NOMO-1 treated with dmso at 0.1 percent for 144 hours (cell line): ENCODE data around the gene INTS15.

ENCODE experiments used
- DNase-seq: peaks from one replicate; lab custom pipeline; 2025; ENCODE audit not compliant: unreplicated experiment; lab: John Stamatoyannopoulos, UW

INTS15 gene

GRCh38 chr7:6642239-6642839 lies 52.5 kb downstream of the INTS15 start:
- DNase-seq = no peak

DNA sequence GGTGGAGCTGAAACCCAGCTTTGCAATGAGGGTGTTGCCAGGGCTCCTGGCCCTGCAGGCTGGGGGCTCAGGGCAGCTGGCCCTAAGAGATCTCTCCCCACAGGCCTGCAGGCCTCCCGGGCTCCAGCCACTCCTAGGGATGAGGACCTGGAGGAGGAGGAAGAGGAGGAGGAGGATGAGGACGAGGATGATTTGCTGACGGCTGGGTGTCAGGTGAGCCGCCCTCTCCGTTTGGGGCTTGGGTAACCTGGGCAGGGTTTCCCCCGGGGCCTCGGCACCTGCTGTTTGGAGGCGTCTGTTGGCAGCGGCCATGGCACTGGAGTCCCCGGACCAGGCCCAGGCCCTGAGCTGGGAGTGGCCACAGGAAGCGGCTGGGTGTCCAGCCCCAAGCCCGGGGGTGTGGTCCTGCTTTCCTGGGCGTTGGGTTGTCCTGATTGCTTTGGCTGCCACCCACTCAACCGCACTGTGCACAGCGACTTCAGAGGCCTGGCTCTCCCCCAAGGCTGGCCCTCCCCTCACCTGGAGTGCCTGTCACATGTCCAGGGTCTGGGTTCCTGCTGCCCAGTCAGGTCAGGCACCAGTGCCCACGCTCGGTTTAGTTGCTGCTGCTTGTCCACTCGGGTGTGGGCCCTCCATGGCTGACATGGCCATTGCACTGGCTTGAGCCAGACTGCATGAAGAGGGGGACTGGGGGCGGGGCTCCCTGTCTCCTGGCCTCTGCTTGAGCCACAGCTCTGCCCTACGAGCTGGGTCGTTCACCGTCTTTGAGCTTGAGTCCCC lies 53.2 kb downstream of the INTS15 start:
- DNase-seq = no peak

DNA sequence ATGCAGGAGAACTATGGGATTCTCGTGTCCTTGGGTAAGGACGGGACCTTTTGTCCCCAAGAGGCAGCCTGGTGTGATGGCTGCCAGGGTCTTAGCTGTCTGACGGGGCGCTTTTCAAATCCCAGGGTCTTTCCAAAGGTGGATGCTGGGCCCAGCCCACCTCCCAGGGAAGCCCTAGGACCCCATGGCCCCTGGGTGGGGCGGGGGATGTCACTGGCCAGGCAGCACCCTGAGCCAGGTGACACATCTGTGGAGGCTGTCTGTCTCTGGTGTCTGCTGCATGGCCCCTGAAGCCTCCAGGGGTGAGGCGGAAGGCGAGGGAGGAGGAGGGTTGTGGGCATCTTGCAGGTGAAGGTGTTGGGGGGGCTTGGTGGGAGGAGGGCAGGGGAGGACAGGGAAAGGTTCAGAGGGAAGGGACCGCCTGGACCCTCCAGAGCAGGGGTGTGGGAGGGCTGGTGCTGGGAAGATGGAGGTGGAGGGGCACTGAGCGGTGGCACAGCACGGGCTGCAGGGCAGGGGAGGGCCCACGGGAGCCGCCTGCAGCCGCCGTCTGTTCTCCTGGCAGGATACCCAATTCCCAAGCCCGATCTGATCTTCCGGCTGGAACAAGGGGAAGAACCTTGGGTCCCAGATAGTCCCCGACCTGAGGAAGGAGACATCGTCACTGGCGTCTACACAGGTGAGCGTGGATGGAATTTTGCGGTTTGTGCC lies 54.2 kb downstream of the INTS15 start:
- no peak for DNase-seq

DNA sequence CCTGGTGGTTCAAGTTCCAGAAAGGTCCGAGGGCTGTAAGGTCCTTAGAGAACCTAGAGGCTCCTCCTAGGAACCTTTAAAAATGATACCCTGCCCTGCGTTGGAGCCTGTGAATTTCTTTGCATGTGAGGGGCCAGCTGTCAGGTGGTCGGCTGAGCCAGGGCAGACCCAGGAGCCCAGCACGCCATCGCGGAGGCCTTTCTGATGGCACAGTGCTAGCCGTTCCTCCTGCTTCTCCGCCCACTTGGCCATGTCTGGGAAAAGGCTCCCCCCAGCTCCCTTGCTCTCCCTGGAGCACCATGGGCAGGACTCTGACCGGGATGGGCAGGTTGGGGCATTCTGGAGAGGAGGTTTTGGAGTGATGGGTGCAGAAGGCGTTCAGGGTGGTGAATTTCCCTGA lies 54.9 kb downstream of the INTS15 start:
- no peak for DNase-seq

DNA sequence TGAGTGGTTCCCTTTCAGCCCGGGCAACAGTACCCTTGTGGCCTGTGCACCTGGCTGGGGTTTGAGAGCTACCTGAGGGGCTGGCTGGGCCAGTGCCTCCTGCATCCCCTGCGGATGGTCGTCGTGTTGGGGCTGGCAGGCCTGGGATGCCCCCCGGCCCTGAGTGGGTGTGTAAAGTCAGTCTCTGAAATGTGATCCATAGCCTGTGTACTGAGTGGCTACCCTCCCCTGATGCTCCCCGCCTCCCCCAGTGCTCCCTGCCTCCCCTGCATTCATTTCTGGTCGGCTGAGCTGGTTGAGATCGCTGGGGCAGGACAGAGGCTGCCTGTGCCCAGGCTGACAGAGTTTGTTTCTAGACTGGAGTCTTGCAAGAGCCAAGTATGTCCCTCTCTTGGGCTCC lies 56.6 kb downstream of the INTS15 start:
- no peak for DNase-seq

DNA sequence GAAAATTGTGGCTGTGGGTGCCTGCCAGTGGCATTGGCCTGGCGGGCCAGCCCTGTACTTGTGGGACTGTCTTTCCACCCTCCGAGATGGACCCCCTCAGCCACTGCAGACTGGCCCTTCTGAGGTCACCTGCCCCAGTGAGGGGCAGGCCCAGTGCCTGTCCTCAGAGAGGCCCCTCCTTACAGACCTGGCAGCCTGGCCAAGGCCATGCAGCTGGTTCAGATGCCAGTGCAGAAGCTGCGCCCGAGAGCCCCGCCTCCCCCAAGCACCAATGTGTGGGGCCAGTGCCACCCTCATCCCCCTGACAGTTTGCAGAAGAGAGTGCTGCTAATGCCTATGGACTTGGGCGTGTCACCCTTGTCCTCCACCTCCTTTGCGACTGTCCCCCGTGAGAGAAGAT lies 57.3 kb downstream of the INTS15 start:
- DNase-seq = no peak

- DNase-seq = no peak
These were observed 57.7 kb downstream of the INTS15 start for GRCh38 chr7:6647541-6647940.

DNA sequence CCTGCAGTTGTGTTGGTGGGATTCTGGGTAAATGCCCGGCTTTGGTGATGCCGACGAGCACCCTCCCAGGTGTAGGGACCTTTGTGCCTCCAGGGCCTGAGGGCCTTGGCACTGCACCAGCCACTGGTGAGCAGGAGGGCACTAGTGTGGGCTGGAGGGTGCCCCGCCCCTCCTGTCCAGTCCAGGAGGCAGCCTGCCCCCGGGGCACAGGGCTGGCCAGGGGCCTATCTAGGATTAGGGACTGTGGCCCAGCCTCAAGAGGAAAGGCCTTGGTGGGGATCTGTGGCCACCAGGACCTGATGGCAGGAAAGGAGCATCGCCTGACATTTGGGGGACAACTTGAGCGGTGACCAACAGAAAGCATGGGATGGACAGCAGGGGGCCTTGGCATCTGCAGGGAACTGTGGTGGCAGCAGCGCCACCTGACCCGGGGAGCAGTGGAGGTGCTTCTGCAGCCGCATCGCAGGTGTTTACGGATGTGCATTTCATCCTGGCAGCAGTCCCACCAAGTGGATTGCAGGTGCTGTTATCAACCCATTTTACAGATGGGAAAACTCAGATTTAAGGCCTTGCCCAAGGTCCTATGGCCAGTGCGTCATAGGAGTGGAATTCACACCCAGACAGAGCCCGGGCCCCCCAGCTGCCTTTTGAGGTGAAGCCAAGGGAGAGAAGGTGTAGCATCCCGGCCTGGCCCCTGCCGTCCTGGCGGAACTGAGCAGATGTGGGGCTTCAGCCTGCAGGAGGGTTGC lies 58.4 kb downstream of the INTS15 start:
- DNase-seq = no peak

DNA sequence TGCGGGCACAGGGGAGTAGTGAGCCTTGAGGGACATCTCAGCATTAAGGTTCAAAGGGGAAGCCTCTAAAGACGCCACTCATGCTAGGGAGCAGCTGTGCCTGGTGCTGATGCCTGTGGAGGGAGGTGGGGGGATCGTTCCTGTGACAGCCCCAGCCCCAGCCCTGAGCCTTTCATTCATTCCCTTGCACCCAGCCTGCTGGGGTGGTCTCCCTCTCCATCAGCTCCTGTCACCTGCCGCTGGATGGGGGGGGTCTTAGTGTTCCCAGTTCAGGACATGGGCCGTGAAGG lies 58.9 kb downstream of the INTS15 start:
- no peak for DNase-seq

DNA sequence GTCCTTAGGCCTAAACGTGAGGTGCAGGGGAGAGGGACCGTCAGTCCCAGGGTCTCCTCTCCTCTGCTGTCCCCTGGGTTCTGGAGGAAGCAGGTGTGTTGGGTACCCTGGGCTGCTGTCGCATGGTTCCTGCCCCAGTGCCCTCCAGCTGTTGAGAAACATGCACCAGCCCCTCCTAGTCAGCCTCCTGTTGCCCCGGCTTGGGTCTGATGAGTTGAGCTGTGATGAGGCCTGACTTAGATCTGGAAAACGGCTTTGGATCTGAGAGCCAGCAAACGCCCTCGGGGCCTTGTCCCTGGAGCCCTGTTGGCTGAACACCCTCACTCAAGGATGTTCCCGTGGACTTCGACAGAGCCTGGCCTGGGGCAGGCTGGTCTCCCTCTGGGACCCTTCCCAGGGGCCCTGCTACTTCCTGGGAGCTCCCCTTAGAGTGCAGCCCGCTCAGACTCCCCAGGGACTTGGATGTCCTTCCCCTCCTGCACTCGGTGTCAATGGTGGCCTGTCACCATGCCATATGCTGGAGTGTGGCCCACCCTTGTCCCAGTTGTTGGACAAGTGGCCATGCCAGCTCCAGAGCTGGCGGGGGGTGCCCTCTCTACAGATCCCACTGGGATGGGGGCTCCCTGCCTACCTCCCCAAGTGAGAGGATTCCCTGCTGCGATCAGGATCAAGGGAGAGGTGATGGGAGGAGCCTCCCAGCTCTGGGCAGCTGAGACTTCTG lies 59.6 kb downstream of the INTS15 start:
- DNase-seq = no peak

DNA sequence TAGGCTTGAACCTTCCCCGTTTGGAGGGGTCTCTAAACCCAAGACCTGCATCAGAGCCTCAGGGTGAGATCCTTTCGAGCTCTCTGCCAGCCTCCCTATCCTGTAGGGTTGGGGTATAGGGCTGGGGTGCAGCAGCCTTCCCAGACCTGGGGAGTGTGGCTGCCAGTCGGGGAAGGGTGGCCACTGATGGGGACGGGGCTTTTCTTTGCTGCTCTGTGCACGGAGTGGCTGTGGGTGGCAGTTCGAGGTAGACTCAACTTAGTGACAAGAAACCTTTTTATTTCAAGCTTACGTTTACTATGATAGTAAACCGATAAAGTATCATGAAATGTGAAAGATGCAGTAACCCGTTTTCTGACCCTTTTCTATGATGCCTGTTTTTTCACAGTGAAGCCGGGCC lies 60.3 kb downstream of the INTS15 start:
- no peak for DNase-seq

GRCh38 chr7:6650521-6651011 lies 60.7 kb downstream of the INTS15 start:
- DNase-seq = no peak

DNA sequence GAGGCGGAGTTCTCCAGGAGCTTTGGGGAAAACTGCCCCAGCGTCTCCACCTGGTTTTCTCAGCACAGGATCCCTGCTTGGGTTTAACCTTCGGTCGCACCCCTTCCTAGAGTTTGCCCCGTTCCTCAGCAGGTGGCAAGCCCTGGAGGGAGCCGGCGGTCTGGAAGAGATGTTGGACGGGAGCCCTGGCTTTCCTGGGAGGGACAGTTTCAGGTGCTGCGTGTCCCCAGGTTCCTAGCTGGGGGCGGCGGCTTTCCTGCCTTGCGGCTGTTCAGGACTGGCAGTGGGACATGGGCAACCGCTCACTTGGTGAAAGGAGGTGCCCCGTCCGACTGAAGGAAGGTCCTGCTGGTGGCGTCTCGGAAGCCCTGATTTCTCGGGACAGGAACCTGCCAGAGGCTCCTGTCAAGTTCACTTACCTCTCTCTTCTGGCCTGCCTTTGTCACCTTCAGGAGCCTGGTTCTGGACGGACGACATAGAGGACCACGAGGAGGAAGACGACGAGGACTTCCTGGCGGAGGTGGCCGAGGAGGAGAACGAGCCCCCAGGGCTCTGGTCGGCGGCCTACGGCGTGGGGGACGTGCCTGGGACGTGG lies 62.1 kb downstream of the INTS15 start:
- DNase-seq = no peak

DNA sequence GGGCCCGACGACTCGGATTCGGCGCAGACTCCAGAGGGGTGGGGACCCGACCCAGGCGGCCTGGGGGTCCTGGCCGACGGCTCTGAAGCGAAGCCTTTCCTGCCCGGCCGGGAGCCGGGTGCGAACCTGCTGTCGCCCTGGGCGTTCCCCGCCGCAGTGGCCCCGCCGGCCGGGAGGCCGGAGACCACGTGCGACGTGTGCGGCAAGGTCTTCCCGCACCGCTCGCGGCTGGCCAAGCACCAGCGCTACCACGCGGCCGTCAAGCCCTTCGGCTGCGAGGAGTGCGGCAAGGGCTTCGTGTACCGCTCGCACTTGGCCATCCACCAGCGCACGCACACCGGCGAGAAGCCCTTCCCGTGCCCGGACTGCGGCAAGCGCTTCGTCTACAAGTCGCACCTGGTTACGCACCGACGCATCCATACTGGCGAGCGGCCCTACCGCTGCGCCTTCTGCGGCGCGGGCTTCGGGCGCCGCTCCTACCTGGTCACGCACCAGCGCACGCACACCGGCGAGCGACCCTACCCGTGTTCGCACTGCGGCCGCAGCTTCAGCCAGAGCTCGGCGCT lies 62.7 kb downstream of the INTS15 start:
- DNase-seq = no peak

- DNase-seq = no peak
These were observed 63.5 kb downstream of the INTS15 start for GRCh38 chr7:6653071-6654003.

DNA sequence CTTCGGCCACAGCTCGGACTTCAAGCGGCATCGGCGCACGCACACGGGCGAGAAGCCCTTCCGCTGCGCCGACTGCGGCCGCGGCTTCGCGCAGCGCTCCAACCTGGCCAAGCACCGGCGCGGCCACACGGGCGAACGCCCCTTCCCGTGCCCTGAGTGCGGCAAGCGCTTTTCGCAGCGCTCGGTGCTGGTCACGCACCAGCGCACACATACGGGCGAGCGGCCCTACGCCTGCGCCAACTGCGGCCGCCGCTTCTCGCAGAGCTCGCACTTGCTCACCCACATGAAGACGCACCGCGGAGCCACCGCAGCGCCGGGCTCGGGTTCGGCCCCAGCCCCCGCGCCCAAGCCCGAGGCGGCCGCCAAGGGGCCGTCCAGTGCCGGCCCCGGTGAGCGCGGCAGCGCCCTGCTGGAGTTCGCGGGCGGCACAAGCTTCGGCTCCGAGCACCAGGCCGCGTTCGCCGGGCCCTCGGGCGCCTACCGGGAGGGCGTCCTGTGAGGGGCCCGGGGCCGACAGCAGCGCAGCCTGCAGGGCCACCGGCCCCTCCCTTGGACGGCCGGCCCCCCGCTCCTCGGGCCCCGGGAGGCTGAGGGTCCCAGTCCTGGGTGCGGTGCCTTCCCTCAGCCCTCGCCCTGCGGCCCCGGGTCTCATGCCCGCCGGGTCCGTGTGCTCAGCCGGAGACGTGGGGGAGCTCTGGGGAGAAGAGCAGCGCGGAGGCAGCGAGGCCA lies 64.5 kb downstream of the INTS15 start:
- DNase-seq = no peak

GRCh38 chr7:6654842-6655610 lies 65.2 kb downstream of the INTS15 start:
- no peak for DNase-seq
